Inferior parietal cortex (tissue), 1 donor: Measurements from ENCODE around the gene SLC28A1.
"Not testable (repeated sequence)": the region's sequence is repeated elsewhere in the genome, so short reads cannot be mapped to it uniquely, and the experiment has no call there.

ENCODE experiments used
- DNase-seq: peaks from one replicate; pipeline ENCODE4 v3.0.0-alpha.2; 2016; ENCODE audit errors: extremely low spot score

Gene SLC28A1

GRCh38 chr15:84861781-84862180 lies 22.7 kb upstream of the SLC28A1 start:
- no peak for DNase-seq

GRCh38 chr15:84862214-84862975 lies 22.1 kb upstream of the SLC28A1 start:
- no peak for DNase-seq

- no peak for DNase-seq
Observed at GRCh38 chr15:84863565-84864443, 20.7 kb upstream of the SLC28A1 start.

- DNase-seq: no peak
Observed at GRCh38 chr15:84864444-84864795, 20.0 kb upstream of the SLC28A1 start.

- DNase-seq: no peak
Observed at GRCh38 chr15:84865074-84865569, 19.3 kb upstream of the SLC28A1 start.

GRCh38 chr15:84868037-84868880 lies 16.2 kb upstream of the SLC28A1 start:
- no peak for DNase-seq

- no peak for DNase-seq
Observed at GRCh38 chr15:84869510-84869909, 15.0 kb upstream of the SLC28A1 start.

GRCh38 chr15:84871428-84871985 lies 13.0 kb upstream of the SLC28A1 start:
- DNase-seq: no peak

- DNase-seq: no peak
Observed at GRCh38 chr15:84872009-84872910, 12.2 kb upstream of the SLC28A1 start.

- no peak for DNase-seq
Observed at GRCh38 chr15:84873997-84874396, 10.5 kb upstream of the SLC28A1 start.

- peak; percentile 6 for DNase-seq
Observed at GRCh38 chr15:84874981-84875699, 9.3 kb upstream of the SLC28A1 start.

GRCh38 chr15:84876269-84876668 lies 8.2 kb upstream of the SLC28A1 start:
- DNase-seq: no peak

GRCh38 chr15:84877701-84878100 lies 6.8 kb upstream of the SLC28A1 start:
- DNase-seq: not testable (repeated sequence)

- DNase-seq: peak; percentile 52
Observed at GRCh38 chr15:84878504-84878903, 6.0 kb upstream of the SLC28A1 start.

- DNase-seq: no peak
Observed at GRCh38 chr15:84879088-84879780, 5.2 kb upstream of the SLC28A1 start.

GRCh38 chr15:84880007-84880406 lies 4.5 kb upstream of the SLC28A1 start:
- DNase-seq: no peak

- DNase-seq: no peak
Observed at GRCh38 chr15:84880822-84881519, 3.5 kb upstream of the SLC28A1 start.

GRCh38 chr15:84881520-84881830 lies 3.0 kb upstream of the SLC28A1 start:
- no peak for DNase-seq

GRCh38 chr15:84883466-84883865 lies 996 bp upstream of the SLC28A1 start:
- DNase-seq: no peak
